ENCODE results near the gene TUBB.
"Not testable (repeated sequence)": the region's sequence is repeated elsewhere in the genome, so short reads cannot be mapped to it uniquely, and the experiment has no call there.

Gene TUBB

DNA sequence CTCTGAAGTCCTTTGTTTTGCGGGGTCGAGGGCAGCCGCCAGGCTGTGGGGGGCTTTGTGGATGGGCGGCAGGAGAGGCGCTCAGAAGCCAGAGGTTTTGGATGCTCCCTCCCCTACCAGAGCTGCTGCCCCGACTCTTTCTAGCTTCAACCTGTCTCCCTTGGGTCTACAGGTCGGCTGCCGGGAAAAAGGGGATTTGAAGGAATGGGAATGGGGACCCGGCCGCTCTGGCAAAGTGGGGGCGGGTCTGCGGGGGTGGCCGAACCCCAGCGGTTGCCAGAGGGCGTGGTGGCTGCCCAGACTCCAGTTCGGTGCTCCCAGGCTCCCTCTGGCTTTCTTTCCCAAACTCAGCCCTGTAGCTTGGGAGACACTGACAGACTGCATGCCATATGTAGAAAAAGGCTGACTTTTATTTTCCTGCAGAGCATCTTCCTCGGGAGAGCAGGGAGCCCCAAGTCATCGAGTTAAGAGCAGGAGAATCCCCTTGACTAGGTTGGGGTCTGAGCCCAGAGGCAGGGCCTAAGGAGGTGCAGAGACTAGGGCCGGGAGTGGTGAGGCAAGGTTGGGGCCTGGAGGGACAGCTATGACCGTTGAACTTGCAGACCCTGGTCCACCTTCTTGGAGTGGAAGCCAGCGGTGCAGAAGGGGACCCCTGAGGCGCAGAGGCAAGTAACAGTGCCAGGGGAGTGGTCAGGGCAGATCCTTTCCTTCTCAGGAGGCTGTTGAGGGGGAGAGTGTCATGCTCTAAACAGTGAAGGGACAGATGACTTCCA lies 32.3 kb upstream of the TUBB start:
- no peak for DNase-seq (ENCODE audit: low spot score)

DNA sequence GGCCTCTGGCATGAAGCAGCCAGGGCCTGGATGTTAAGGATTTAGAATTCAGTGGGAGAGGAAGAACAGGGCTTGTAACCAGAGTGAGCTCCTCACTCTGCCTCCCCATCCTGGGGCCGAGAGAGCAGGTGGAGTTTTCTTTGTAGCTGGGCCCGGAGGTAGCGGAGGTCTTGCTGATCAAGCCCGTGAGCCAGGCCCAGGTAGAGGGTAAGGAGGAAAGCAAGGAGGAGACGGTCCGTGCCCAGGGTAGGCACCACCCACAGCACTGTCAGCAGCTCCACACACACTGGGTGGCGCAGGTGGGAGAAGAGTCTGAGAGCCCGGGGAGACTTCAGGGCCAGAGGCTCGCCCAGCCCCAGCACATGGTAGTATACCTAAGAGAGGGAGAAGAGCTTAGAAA lies 31.6 kb upstream of the TUBB start:
- DNase-seq (ENCODE audit: low spot score), result no peak

DNA sequence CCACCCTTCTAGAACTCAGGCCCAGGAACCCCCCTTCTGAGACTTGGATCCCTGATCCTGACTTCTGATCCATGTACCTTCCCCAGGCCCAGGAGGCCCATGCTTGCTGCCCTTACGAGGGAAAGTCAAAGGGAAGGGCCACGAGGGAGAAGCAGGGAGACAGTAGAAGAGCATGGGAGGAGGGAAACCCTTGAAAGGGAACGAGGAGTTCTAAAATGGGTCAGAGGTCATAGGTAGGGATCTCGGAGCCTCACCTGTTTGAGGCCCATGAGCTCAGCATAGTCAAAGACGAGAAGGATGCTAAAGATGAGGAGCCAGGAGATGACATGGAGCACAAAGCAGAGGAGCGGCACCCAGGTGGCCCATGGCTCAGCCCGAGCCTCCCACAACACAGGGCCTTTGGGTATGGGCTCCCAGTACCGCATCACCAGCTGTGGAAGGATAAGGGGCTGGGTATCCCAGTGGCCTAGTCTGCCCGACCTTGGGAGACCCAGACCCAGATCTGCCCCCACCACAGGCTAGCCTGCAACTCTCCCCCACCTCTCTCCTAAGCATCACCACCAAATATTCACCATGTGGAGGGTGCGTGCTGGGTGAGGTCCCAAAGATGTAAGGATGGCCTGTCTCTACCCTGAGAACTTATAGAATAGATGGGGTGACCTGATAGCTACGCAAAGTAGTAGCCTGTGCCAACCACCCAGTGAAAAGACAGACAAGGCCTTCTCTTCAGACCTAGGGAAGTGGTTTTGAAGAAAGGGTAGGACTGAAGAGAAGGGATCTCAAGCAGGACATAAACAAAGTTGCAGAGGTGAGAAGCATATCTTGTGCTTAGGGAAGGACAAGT lies 30.9 kb upstream of the TUBB start:
- no peak for DNase-seq (ENCODE audit: low spot score)

DNA sequence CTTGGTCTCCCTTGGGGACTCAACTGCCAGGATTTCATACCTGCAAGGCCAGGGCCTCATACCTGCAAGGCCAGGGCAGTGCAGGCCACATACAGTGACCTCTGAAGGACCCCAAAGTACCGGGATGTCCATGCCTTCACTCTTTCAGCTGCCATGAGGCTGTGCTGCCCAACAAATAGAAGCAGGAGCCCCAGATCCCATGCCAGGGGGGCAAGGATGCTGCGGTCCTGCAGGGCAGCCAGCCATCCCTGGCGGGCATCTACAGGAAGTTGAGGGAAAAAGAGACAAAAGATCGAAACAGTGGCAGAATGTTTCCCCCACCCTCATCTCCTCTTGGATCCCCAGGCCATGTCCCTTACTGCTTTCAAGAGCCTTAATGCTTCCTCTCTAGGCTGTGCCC lies 30.2 kb upstream of the TUBB start:
- no peak for DNase-seq (ENCODE audit: low spot score)

DNA sequence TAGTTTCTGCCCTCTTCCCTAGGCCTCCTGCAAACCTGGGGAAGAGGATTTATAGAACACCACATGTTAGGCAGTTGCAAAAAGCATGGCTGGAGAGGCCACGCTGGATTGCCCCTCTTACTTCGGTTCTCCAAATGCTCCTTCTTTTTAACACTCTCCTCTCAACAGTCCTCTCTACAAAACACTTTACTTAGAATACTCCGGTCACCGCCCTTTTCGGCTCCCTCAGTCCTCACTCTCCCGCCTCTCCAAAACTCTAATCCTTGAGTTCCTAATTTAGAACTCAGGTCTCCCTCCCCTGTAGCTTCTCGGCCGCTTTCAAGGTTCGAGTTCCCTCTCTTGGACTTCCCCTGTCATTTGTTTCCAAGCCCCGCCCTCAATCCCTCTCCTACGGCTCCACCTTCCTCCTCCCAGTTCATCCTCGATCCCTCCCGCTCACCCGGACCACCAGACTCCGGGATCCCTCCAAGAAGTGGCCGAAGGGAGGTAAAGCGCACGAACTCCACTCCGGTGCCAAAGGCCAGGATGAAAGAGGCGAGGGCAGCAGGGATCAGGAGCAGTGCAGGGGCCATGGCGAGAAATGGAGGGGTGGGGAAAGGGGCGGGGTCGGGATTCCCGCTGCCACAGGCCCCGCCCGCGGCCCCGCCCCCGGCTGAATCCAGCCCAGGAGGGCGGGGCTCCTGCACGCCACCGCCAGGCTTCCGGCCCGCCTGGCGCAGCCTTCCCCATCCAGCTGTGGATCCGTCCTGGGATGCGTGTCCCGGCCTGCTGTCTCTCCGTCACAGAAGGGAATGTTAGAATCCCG lies 29.5 kb upstream of the TUBB start, which contains the start of gene NRM:
NRM (minus strand) TSS at position 582 of the 805 bp plus-strand sequence; CDS start at position 572, 10 bp downstream.
- peak; percentile 67 for DNase-seq (ENCODE audit: low spot score)

DNA sequence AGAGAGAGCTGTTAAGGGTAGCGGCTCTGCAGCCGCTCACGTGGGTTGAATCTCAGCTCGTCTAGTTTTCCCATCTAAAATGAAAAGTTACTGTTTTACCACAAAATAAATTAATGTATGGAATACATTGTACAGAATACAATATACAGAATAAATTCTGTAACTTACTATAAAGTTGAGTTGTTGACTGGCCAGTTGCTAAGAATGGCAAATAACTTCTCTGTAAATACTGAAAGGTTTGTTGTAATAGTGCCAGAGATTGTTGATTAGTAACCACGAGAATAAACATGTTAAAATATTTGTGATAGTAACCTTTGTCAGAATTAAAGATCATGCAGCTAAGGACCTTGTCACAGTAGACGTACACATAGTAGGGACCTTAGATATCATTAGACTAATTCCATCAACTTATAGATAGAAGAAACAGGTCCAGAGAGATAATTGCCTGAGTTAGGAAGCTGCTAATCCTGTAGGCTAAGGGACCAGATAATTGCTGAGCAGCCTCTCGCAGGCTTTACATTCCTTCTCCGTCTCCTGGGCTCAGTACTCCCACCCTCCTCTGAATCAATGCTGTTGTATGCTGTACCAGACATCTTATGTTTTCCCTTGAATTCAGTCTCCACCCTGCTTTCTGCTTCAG lies 28.8 kb upstream of the TUBB start:
- no peak for DNase-seq (ENCODE audit: low spot score)

DNA sequence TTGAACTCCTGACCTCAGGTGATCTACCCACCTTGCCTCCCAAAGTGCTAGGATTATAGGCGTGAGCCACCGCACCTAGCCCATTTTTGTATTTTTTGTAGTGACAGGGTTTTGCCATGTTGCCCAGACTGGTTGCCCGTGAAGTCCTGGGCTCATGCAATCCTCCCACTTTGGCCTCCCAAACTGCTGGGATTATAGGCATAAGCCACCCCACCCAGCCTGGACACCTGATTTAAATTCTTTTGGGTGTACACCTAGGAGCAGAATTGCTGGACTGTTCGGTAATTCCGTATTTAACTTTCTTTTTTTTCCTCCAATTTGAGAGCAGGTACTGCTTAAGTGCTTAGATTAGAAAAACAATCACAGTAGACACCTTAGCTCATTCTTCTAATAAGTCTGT lies 23.7 kb upstream of the TUBB start:
- DNase-seq (ENCODE audit: low spot score), result no peak

DNA sequence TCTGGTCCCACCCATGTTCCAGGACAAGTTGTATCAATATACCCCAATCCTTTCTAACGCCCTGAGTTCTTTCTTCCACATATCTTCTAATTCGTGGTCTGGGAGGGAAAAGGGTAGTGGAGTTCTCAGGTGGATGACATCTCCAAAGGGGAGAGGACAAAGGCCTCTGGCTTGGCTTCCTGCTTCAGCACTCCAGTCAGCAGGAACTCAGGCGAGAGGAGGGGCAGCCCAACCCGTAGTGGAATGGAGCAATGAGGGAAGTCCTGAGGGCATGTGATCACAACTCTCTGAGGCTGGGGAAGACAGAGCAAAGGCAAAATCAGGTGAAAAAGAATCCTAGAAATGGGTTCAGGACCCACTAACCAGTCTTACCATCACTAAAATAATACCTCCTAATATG lies 19.8 kb upstream of the TUBB start:
- DNase-seq (ENCODE audit: low spot score), result no peak

DNA sequence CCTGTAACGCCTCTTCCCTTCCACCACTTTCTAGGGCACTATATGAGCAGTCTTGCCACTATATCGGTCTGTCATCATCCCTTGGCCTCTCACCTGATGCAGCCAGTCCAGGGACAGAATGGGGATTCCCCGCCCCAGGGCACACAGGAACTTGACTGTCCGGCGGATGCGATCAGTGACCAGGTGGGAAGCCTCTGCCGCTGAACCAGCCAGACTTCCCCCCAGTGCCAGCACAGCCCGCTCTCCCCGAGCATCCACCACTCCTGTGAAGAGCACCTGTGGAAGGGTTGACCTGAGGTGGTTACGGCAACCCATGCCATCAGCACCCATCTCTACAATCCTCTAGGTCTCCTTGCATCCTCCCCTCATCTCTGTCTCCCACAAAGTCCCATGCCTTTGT lies 17.1 kb upstream of the TUBB start:
- DNase-seq (ENCODE audit: low spot score), result no peak

DNA sequence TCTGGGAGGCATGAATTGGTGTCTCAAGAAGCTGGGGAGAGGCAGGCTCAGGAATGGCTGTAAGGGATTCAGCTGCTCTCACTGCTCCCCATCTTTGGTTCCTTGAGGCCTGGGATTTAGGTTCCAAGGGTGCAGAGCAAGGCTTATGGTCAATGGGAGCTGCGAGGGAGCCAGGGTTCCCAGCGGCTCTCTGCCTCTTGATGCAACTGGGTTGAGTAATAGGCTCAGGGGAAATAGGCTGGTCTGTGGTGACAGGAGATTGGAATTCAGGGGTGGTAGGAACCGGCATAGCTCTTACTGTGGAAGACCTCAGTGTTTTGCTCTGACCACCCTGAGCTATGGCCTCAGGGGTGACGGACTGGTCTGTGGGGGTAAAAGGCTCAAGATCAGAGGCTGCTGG lies 16.3 kb upstream of the TUBB start:
- DNase-seq (ENCODE audit: low spot score), result no peak

DNA sequence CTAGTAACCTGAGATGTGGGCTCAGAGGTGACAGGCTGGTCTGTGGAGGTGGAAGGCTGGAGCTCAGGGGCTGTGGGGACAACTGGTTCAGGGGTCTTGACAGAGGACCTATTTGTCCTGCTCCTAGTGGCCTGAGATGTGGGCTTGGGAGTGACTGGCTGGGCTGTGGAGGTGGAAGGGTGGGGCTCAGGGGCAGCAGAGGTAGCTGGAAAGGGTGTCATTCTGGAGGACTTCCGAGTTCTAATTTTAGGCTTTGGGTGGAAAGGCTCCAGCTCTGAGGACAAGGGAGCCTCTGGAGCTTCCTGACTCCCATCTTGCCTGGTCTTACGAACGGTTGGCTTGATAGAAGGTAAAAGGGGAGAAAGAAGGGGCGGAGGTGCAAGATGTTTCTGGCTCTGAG lies 14.5 kb upstream of the TUBB start:
- DNase-seq (ENCODE audit: low spot score), result no peak

DNA sequence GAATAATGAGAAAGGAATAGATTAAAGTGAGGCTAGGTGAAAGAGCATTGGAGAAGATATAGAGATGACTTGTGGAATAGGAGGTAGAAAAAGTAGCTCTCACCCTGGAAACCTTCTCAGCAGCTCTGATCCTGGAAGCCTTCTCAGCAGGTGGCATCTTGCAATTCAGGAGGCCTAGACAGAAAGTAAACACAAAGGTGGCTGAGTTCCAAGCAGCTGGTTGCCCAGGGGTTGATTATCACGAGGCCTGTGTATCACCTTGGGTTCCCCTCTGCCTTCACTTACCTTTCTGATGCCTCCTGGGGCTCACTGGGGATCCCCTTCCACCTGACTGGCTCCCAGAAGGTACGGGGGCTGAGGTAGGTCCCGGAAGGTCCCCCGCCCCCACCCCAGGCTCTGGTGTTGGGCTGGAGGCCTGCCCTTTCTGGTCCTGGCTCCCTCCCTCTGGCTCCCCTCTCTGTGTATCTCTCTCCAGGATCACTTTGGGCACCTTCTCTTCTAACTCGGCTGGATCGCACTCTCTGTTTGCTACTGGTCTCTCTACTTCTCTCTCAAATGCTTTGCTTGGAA lies 12.8 kb upstream of the TUBB start:
- no peak for DNase-seq (ENCODE audit: low spot score)

DNA sequence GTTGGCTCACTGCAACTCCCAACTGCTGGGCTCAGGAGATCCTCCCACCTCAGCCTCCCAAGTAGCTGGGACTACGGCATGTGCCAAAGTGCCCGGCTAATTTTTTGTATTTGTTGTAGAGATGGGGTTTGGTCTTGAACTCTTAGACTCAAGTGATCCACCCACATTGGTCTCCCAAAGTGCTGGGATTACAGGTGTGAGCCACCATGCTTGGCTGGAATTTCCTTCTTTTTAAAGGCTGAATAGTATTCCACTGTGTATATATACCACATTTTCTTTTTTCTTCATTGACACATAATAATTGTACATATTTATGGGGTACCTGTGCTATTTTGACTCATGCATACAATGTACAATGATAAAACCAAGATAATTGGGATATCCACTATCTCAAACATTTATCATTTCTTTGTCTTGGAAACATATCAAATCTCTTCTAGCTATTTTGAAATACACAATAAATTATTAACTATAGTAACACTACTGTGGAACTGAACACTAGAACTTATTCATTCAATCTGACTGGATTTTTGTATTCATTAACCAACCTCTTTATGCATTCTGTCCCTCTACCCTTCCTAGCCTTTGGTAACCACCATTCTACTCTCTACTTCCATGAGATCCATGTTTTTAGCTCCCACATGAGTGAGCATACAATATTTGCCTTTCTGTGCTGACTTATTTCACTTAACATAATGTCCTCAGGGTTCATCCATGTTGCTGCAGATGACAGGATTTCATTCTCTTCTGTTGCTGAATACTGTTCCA lies 10.9 kb upstream of the TUBB start:
- DNase-seq (ENCODE audit: low spot score), result no peak

DNA sequence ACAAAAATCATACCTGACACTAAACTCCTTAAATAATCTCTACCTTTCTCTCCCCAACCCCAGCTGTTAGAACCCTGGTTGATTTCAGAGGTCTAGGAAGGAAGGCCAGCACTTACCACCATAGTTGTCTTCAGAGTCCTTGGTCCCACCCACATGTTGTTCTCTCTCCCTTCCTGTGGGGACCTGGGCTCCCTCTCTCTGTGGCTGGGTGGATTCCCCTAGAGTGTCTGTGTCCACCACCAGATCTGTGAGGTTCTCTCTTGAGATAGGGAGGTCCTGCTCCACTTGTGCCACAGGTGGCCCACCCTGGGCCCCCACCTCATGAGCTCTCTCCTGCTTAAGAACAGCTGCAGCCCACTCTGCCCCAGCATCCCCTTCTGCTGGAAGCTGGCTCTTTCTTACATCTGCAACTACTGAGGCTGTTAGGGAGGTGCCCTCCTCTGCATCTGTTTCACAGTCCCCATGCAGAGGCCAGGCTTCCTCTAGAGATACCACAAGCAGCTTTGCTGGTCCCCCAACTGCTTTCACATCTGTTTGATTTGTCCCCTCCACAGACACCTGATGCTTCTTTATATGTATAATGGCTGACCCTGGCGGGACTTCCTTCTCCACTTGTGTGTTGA lies 8.3 kb upstream of the TUBB start:
- no peak for DNase-seq (ENCODE audit: low spot score)

DNA sequence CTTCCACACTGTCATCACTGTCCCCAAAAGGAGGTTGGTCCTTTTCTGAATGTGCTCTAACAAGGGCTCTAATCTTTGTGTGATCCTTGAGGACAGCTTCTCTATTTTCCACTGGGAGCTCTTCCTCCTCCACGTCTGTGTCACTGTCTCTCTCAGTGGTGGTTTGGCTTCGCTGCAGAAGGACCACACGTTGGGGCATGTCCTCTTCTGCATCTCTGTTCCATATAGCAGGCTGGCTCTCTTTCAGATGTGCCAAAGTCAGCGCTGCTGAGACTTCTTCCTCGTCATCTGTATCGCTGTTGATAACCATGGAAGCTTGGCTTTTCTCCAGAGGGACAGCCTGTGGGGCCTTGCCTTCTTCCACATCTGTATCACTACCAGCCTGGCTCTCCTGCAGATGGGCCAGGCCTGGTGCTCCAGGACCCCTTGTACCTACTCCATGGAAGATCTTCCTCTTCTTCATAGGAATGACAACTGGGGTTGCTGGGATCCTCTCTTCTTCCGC lies 7.7 kb upstream of the TUBB start:
- peak; percentile 75 for DNase-seq (ENCODE audit: low spot score)

DNA sequence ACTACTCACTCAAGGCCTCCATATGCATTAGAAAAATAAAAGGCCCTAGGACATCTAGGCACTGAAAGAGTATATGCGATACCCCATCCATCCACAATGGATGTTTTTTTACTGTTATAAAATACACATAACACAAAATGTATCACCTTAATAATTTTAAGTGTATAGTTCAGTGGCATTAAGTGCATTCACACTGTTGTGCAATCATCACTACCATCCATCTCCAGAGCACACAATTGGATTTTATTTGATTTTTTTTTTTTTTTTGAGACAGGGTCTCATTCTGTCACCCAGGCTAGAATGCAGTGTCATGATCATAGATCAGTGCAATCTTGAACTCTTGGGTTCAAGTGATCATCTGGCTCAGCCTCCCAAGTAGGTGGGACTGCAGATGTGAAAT lies 5.9 kb upstream of the TUBB start:
- no peak for DNase-seq (ENCODE audit: low spot score)

DNA sequence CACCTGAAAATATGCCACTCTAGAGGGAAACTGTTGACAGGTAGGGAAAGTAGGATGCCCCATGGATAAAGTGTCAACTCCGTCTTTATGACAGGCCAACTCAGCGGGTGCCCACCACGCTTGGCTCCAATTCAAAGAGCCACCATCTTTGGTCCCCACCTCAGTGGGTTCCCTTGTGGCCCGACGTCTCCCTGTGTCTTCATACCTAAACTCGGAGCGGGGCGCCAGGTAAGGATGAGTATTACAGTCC lies 3.3 kb upstream of the TUBB start:
- no peak for DNase-seq (ENCODE audit: low spot score)

DNA sequence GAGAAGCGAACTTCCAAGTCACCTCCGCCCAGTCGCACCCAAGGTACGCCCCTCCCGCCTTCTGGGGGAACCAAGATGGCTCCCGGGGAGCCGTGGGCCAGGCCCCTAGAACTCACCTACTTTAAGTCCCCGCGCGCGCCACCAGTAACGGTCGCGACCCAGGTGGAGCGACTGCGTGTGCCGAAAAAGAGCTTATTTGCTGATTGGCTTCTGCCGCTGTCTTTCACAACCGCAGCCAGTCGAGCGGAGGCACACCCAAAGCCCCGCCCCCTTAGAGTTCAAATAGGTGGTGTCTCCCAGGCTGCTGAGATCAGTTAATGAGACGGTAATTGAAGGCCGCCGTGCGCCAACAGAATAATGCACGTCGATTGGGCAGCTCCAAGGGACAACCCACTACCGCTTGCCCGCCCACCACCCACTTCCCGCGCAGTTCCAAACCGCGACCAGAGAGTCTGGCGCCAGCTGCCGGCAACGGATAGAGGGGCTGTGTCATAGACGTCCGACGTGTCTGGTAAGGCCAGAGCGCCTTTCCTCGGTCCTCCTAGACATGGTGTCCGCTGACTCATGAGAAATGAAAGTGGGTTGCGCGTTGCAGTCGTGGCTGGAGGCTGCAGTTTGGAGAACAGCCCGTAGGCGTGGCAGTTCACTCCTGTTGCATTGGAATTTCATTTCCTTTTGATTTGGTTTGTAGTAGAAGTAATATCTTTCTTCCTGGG lies 2.9 kb upstream of the TUBB start, which contains the start of gene MDC1:
MDC1 (minus strand) TSS at position 153 of the 716 bp plus-strand sequence. CDS start 2,106 bp downstream, outside the sequence.
- peak; percentile 98 for DNase-seq (ENCODE audit: low spot score)

DNA sequence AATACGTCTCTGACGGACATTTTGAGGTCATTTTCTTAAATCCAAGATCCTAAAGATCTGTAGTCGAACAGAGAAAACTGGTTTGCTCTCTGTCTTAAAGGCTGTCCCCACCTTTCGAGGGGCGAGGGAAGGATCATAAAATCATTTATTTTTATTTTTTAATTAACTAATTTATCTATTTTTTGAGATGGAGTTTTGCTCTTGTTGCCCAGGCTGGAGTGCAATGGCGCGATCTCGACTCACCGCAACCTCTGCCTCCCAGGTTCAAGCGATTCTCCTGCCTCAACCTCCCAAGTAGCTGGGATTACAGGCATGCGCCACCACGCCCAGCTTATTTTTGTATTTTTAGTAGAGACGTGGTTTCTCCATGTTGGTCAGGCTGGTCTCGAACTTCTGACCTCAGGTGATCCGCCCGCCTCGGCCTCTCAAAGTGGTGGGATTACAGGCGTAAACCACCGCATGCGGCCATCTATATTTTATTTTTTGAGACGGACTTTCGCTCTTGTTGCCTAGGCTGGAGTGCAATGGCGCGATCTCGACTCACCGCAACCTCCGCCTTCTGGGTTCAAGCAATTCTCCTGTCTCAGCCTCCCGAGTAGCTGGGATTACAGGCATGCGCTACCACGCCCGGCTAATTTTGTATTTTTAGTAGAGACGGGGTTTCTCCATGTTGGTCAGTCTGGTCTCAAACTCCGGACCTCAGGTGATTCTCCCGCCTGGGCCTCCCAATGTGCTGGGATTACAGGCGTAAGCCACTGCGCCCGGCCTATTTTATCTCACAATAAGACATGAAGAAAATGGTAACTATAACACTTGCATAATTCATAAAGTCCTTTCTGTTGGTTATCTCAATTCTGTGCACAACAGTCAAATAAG lies 2.1 kb upstream of the TUBB start:
- DNase-seq (ENCODE audit: low spot score), result not testable (repeated sequence)
